HEK293 (cell line): ENCODE measurements around the gene C9orf153.

Experiments
- CTCF ChIA-PET: fragments of 350-600 bp; formaldehyde crosslinking; extraction: SDS; loops from one replicate; lab custom pipeline; 2021; ENCODE audit warnings: antibody characterized with exemption; lab: Yijun Ruan, JAX
- POLR2A ChIA-PET: fragments of 300-600 bp; formaldehyde crosslinking; extraction: SDS; loops from one replicate; lab custom pipeline; 2020; ENCODE audit warnings: antibody characterized with exemption, inconsistent platforms; lab: Yijun Ruan, JAX
- H3K27ac ChIP-seq: fragments of 200-500 bp; sonication (Bioruptor generic); 2 replicates; pipeline ENCODE4 v1.5.1; 2014; ENCODE audit warnings: low read depth, low read length, control low read depth, inconsistent platforms; ENCODE audit errors: extremely low read depth
- H3K36me3 ChIP-seq, 2 experiments: fragments of 200-500 bp in 1 of 2; sonication (Bioruptor generic) in 1 of 2; 1 replicate in 1 of 2; 2 replicates in 1 of 2; pipeline ENCODE4 v1.5.1; 2014 to 2017; ENCODE audit warnings: inconsistent platforms in 2 of 2, low read length in 2 of 2; ENCODE audit not compliant: control insufficient read depth in 2 of 2, insufficient read depth in 1 of 2
- H3K4me1 ChIP-seq: fragments of 200-500 bp; sonication (Bioruptor generic); 2 replicates; pipeline ENCODE4 v1.5.1; 2014; ENCODE audit warnings: mild to moderate bottlenecking, low read length, inconsistent platforms; ENCODE audit not compliant: control insufficient read depth, insufficient read depth
- H3K4me3 ChIP-seq: 2 replicates; pipeline ENCODE4 v1.5.1; 2011; ENCODE audit warnings: low read depth, mild to moderate bottlenecking, control low read depth, low read length, moderate library complexity
- H3K9me3 ChIP-seq: fragments of 200-500 bp; sonication (Bioruptor generic); 2 replicates; pipeline ENCODE4 v1.5.1; 2014; ENCODE audit warnings: low read depth, low read length, inconsistent platforms; ENCODE audit not compliant: control insufficient read depth, insufficient read depth
- GLI2 ChIP-seq: fragments of 450-650 bp; formaldehyde crosslinking; IDR thresholded peaks from 2 replicates; pipeline ENCODE4; 2017; ENCODE audit warnings: missing biosample characterization, missing genetic modification characterization, low read depth, borderline replicate concordance
- GLIS2 ChIP-seq: fragments of 450-650 bp; formaldehyde crosslinking; IDR thresholded peaks from 2 replicates; pipeline ENCODE4 v1.5.1; 2016; ENCODE audit warnings: missing biosample characterization, missing genetic modification characterization
- MZF1 ChIP-seq: fragments of 450-650 bp; formaldehyde crosslinking; IDR thresholded peaks from 2 replicates; pipeline ENCODE4 v1.5.1; 2017; ENCODE audit warnings: missing biosample characterization, missing genetic modification characterization, borderline replicate concordance
- PRDM1 ChIP-seq: fragments of 450-650 bp; formaldehyde crosslinking; IDR thresholded peaks from 2 replicates; pipeline ENCODE4; 2016; ENCODE audit warnings: missing biosample characterization, missing genetic modification characterization
- SP7 ChIP-seq: fragments of 450-650 bp; formaldehyde crosslinking; IDR thresholded peaks from 2 replicates; pipeline ENCODE4 v1.5.1; 2016; ENCODE audit warnings: missing biosample characterization, missing genetic modification characterization
- ZBTB21 ChIP-seq: fragments of 450-650 bp; formaldehyde crosslinking; IDR thresholded peaks from 2 replicates; pipeline ENCODE4 v1.5.1; 2017; ENCODE audit warnings: missing biosample characterization, missing genetic modification characterization
- ZNF155 ChIP-seq: fragments of 450-650 bp; formaldehyde crosslinking; IDR thresholded peaks from 2 replicates; pipeline ENCODE4 v1.5.1; 2016; ENCODE audit warnings: missing biosample characterization, missing genetic modification characterization
- ZNF174 ChIP-seq: fragments of 450-650 bp; formaldehyde crosslinking; IDR thresholded peaks from 2 replicates; pipeline ENCODE4 v1.5.0; 2017; ENCODE audit warnings: missing biosample characterization, mild to moderate bottlenecking, missing genetic modification characterization
- ZNF2 ChIP-seq: fragments of 450-650 bp; formaldehyde crosslinking; IDR thresholded peaks from 2 replicates; pipeline ENCODE4 v1.5.1; 2016; ENCODE audit warnings: missing biosample characterization, missing genetic modification characterization
- ZNF266 ChIP-seq: fragments of 450-650 bp; formaldehyde crosslinking; IDR thresholded peaks from 2 replicates; pipeline ENCODE4 v1.5.1; 2016; ENCODE audit warnings: missing biosample characterization, missing genetic modification characterization, low read depth
- ZNF335 ChIP-seq: fragments of 450-650 bp; formaldehyde crosslinking; conservative IDR thresholded peaks from 2 replicates; pipeline ENCODE4 v1.5.1; 2016; ENCODE audit warnings: missing biosample characterization, missing genetic modification characterization
- ZNF366 ChIP-seq: fragments of 450-650 bp; formaldehyde crosslinking; conservative IDR thresholded peaks from 2 replicates; pipeline ENCODE4 v1.5.1; 2016; ENCODE audit warnings: missing biosample characterization, missing genetic modification characterization
- ZNF394 ChIP-seq: fragments of 450-650 bp; formaldehyde crosslinking; IDR thresholded peaks from 2 replicates; pipeline ENCODE4 v1.5.1; 2016; ENCODE audit warnings: missing biosample characterization, missing genetic modification characterization, mild to moderate bottlenecking, moderate library complexity, borderline replicate concordance
- ZNF544 ChIP-seq: fragments of 450-650 bp; formaldehyde crosslinking; IDR thresholded peaks from 2 replicates; pipeline ENCODE4 v1.5.0; 2017; ENCODE audit warnings: missing biosample characterization, missing genetic modification characterization
- ZNF629 ChIP-seq: fragments of 450-650 bp; formaldehyde crosslinking; IDR thresholded peaks from 2 replicates; pipeline ENCODE4 v1.5.1; 2017; ENCODE audit warnings: missing biosample characterization, missing genetic modification characterization
- ZNF654 ChIP-seq: fragments of 450-650 bp; formaldehyde crosslinking; IDR thresholded peaks from 2 replicates; pipeline ENCODE4 v1.5.1; 2016; ENCODE audit warnings: low read depth, missing biosample characterization, missing genetic modification characterization
- ZNF660 ChIP-seq: fragments of 450-650 bp; IDR thresholded peaks from 2 replicates; pipeline ENCODE4 v1.5.1; 2018; ENCODE audit warnings: missing biosample characterization, mild to moderate bottlenecking, missing genetic modification characterization
- ZNF837 ChIP-seq: fragments of 450-650 bp; formaldehyde crosslinking; IDR thresholded peaks from 2 replicates; pipeline ENCODE4 v1.5.1; 2016; ENCODE audit warnings: missing biosample characterization, missing genetic modification characterization
- TF ChIP-seq, protein P1 (sequence below): fragments of 450-650 bp; IDR thresholded peaks from 2 replicates; pipeline ENCODE4 v1.5.1; 2018; ENCODE audit warnings: missing biosample characterization, mild to moderate bottlenecking, missing genetic modification characterization
- TF ChIP-seq, protein P2 (sequence below): fragments of 450-650 bp; formaldehyde crosslinking; IDR thresholded peaks from 2 replicates; pipeline ENCODE4 v1.5.1; 2016; ENCODE audit warnings: missing biosample characterization, missing genetic modification characterization
- TF ChIP-seq, protein P3 (sequence below): fragments of 450-650 bp; formaldehyde crosslinking; IDR thresholded peaks from 2 replicates; pipeline ENCODE4 v1.5.1; 2016; ENCODE audit warnings: missing biosample characterization, missing genetic modification characterization, low read depth
- TF ChIP-seq, protein P4 (sequence below): fragments of 450-650 bp; formaldehyde crosslinking; IDR thresholded peaks from 2 replicates; pipeline ENCODE4 v1.5.0; 2017; ENCODE audit warnings: missing biosample characterization, missing genetic modification characterization, borderline replicate concordance
- TF ChIP-seq, protein P5 (sequence below): fragments of 450-650 bp; formaldehyde crosslinking; IDR thresholded peaks from 2 replicates; pipeline ENCODE4 v1.5.1; 2016; ENCODE audit warnings: missing biosample characterization, missing genetic modification characterization, borderline replicate concordance

The C9orf153 gene

DNA sequence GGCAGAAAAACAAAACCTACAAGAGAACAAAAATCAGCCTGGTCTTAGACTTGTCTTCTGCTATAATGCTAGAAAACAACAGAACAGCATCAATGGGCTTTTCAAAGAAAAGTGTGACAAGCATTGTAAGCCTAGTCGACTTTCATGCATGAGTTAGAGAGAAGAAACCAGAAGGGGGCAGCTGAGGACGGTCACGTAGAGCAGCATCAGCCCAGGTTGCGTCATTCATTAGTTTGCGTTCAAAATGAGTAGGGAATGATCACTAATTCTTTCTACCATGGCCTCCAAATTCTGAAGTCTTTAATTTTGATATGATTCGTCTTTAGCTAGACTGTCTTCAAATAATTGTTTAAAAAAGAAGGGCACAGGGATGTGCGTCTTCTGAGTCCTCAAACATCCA is 27.6 kb upstream of the C9orf153 start:
- CTCF ChIA-PET = interaction anchor here (0.6 kb wide), 1 partner anchor 57 kb away, joined by 3 read pairs; no protein-coding TSS in a partner anchor
- POLR2A ChIA-PET = no interaction called here
- no peak overlapping the region for H3K27ac ChIP-seq
- TF ChIP-seq, protein P1, sequence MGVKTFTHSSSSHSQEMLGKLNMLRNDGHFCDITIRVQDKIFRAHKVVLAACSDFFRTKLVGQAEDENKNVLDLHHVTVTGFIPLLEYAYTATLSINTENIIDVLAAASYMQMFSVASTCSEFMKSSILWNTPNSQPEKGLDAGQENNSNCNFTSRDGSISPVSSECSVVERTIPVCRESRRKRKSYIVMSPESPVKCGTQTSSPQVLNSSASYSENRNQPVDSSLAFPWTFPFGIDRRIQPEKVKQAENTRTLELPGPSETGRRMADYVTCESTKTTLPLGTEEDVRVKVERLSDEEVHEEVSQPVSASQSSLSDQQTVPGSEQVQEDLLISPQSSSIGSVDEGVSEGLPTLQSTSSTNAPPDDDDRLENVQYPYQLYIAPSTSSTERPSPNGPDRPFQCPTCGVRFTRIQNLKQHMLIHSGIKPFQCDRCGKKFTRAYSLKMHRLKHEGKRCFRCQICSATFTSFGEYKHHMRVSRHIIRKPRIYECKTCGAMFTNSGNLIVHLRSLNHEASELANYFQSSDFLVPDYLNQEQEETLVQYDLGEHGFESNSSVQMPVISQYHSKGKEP (tag by site-specific recombination) = peak; percentile 86
- peak; percentile 56 for TF ChIP-seq PRDM1 (tag by site-specific recombination)
- TF ChIP-seq ZNF654 (tag by site-specific recombination) = peak; percentile 65
- 0 out of 2 replicates have a peak, but pooled peaks have one; percentile 35 for TF ChIP-seq MZF1 (tag by site-specific recombination)
- TF ChIP-seq, protein P2, sequence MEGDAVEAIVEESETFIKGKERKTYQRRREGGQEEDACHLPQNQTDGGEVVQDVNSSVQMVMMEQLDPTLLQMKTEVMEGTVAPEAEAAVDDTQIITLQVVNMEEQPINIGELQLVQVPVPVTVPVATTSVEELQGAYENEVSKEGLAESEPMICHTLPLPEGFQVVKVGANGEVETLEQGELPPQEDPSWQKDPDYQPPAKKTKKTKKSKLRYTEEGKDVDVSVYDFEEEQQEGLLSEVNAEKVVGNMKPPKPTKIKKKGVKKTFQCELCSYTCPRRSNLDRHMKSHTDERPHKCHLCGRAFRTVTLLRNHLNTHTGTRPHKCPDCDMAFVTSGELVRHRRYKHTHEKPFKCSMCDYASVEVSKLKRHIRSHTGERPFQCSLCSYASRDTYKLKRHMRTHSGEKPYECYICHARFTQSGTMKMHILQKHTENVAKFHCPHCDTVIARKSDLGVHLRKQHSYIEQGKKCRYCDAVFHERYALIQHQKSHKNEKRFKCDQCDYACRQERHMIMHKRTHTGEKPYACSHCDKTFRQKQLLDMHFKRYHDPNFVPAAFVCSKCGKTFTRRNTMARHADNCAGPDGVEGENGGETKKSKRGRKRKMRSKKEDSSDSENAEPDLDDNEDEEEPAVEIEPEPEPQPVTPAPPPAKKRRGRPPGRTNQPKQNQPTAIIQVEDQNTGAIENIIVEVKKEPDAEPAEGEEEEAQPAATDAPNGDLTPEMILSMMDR = no peak
- TF ChIP-seq GLIS2 (tag by site-specific recombination) = no peak
- TF ChIP-seq ZNF629 (tag by site-specific recombination) = peak; percentile 46; the same call in 1 of the 2 replicates
- 0 out of 2 replicates have a peak, but pooled peaks have one; percentile 5 for TF ChIP-seq ZNF335 (tag by site-specific recombination)
- TF ChIP-seq, protein P3, sequence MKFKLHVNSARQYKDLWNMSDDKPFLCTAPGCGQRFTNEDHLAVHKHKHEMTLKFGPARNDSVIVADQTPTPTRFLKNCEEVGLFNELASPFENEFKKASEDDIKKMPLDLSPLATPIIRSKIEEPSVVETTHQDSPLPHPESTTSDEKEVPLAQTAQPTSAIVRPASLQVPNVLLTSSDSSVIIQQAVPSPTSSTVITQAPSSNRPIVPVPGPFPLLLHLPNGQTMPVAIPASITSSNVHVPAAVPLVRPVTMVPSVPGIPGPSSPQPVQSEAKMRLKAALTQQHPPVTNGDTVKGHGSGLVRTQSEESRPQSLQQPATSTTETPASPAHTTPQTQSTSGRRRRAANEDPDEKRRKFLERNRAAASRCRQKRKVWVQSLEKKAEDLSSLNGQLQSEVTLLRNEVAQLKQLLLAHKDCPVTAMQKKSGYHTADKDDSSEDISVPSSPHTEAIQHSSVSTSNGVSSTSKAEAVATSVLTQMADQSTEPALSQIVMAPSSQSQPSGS (tag by site-specific recombination) = peak; percentile 83
- TF ChIP-seq ZNF2 = peak; percentile 90
- TF ChIP-seq ZNF660 (tag by site-specific recombination) = peak; percentile 54; the same call in 1 of the 2 replicates
- 0 out of 2 replicates have a peak, but pooled peaks have one; percentile 27 for TF ChIP-seq ZBTB21
- TF ChIP-seq, protein P4, sequence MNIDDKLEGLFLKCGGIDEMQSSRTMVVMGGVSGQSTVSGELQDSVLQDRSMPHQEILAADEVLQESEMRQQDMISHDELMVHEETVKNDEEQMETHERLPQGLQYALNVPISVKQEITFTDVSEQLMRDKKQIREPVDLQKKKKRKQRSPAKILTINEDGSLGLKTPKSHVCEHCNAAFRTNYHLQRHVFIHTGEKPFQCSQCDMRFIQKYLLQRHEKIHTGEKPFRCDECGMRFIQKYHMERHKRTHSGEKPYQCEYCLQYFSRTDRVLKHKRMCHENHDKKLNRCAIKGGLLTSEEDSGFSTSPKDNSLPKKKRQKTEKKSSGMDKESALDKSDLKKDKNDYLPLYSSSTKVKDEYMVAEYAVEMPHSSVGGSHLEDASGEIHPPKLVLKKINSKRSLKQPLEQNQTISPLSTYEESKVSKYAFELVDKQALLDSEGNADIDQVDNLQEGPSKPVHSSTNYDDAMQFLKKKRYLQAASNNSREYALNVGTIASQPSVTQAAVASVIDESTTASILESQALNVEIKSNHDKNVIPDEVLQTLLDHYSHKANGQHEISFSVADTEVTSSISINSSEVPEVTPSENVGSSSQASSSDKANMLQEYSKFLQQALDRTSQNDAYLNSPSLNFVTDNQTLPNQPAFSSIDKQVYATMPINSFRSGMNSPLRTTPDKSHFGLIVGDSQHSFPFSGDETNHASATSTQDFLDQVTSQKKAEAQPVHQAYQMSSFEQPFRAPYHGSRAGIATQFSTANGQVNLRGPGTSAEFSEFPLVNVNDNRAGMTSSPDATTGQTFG (tag by site-specific recombination) = no peak
- TF ChIP-seq ZNF394 = peak; percentile 58; the same call in 1 of the 2 replicates
- 0 out of 2 replicates have a peak, but pooled peaks have one; percentile 22 for TF ChIP-seq SP7 (tag by site-specific recombination)
- no peak overlapping the region for H3K4me3 ChIP-seq
- H3K36me3 ChIP-seq = no peaks in the 10 kb centered on the region
- no peaks in the 10 kb centered on the region for H3K9me3 ChIP-seq
- no peaks in the 10 kb centered on the region for H3K4me1 ChIP-seq

DNA sequence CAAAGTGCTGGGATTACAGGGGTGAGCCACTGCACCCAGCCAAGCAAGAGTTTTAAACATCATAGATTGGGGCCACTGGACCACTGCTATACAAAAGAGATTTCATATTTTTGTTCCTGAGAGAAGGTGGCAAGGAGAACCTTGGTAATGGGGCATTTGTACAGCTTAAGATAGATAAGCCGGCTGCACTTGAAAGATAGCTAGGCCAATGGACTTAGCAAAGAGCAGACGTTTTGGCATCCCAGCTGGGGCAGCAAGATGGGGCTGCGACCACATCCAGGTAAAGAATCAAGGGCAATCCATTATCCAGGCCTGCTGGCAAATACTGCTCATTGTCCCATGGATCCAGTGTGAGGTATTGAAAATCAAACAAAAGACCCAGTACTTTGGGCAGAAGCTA is 26.8 kb upstream of the C9orf153 start:
- Histone ChIP-seq H3K9me3 (no peaks in the 10 kb centered on the region), H3K27ac (no peak overlapping the region), H3K4me3 (no peak overlapping the region), H3K4me1 (no peaks in the 10 kb centered on the region), H3K36me3 (no peaks in the 10 kb centered on the region)
- ChIA-PET POLR2A (no interaction called here), CTCF (no interaction called here)
- TF ChIP-seq ZNF266 (tag by site-specific recombination) = no peak
- no peak for TF ChIP-seq GLI2 (tag by site-specific recombination)
- no peak for TF ChIP-seq ZNF544 (tag by site-specific recombination)
- TF ChIP-seq ZNF837 (tag by site-specific recombination) = no peak
- TF ChIP-seq ZNF366 (tag by site-specific recombination) = no peak
- TF ChIP-seq, protein P5, sequence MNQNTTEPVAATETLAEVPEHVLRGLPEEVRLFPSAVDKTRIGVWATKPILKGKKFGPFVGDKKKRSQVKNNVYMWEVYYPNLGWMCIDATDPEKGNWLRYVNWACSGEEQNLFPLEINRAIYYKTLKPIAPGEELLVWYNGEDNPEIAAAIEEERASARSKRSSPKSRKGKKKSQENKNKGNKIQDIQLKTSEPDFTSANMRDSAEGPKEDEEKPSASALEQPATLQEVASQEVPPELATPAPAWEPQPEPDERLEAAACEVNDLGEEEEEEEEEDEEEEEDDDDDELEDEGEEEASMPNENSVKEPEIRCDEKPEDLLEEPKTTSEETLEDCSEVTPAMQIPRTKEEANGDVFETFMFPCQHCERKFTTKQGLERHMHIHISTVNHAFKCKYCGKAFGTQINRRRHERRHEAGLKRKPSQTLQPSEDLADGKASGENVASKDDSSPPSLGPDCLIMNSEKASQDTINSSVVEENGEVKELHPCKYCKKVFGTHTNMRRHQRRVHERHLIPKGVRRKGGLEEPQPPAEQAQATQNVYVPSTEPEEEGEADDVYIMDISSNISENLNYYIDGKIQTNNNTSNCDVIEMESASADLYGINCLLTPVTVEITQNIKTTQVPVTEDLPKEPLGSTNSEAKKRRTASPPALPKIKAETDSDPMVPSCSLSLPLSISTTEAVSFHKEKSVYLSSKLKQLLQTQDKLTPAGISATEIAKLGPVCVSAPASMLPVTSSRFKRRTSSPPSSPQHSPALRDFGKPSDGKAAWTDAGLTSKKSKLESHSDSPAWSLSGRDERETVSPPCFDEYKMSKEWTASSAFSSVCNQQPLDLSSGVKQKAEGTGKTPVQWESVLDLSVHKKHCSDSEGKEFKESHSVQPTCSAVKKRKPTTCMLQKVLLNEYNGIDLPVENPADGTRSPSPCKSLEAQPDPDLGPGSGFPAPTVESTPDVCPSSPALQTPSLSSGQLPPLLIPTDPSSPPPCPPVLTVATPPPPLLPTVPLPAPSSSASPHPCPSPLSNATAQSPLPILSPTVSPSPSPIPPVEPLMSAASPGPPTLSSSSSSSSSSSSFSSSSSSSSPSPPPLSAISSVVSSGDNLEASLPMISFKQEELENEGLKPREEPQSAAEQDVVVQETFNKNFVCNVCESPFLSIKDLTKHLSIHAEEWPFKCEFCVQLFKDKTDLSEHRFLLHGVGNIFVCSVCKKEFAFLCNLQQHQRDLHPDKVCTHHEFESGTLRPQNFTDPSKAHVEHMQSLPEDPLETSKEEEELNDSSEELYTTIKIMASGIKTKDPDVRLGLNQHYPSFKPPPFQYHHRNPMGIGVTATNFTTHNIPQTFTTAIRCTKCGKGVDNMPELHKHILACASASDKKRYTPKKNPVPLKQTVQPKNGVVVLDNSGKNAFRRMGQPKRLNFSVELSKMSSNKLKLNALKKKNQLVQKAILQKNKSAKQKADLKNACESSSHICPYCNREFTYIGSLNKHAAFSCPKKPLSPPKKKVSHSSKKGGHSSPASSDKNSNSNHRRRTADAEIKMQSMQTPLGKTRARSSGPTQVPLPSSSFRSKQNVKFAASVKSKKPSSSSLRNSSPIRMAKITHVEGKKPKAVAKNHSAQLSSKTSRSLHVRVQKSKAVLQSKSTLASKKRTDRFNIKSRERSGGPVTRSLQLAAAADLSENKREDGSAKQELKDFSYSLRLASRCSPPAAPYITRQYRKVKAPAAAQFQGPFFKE (tag by site-specific recombination) = no peak
- TF ChIP-seq ZNF155 (tag by site-specific recombination) = no peak
- TF ChIP-seq ZNF174 = no peak
